Activated T-helper 1 cell treated with anti-CD3 and anti-CD28 coated beads, Interleukin-12 subunit alpha, Interleukin-12 subunit beta, Interleukin-2, Interleukin-4 antibody, amounts not matched to agents 30 ng/mL and 10 ng/mL and 1 ng/mL, durations not matched to agents 14 hours and 24 hours and 36 hours (primary cell): ENCODE data around the gene CLIP4. TPM values are rescaled to one million over a fixed set of nuclear protein-coding genes. Genes with fewer than 3 reads are reported as not detected.

Experiments
- DNase-seq: peaks from one replicate; pipeline ENCODE4 v3.0.0; 2021; ENCODE audit warnings: low spot score
- H3K27ac Mint-ChIP-seq: one replicate; pipeline ENCODE4 v1.8.0; 2021; ENCODE audit warnings: mild to moderate bottlenecking, mixed read lengths
- H3K27me3 Mint-ChIP-seq: one replicate; pipeline ENCODE4 v1.8.0; 2022; ENCODE audit warnings: mild to moderate bottlenecking, moderate library complexity, mixed read lengths; ENCODE audit not compliant: insufficient read depth
- H3K36me3 Mint-ChIP-seq: one replicate; pipeline ENCODE4 v1.8.0; 2021; ENCODE audit warnings: low read depth, mixed read lengths
- H3K4me1 Mint-ChIP-seq: one replicate; pipeline ENCODE4 v1.8.0; 2021; ENCODE audit warnings: low read depth, mixed read lengths
- H3K4me3 Mint-ChIP-seq: one replicate; pipeline ENCODE4 v1.8.0; 2021; ENCODE audit warnings: mild to moderate bottlenecking, moderate library complexity, mixed read lengths
- H3K9me3 Mint-ChIP-seq: one replicate; pipeline ENCODE4 v1.8.0; 2021; ENCODE audit warnings: mixed read lengths
- intact Hi-C: fragments of 100-400 bp; cut with micrococcal nuclease; formaldehyde crosslinking; loops from one replicate; pipeline ENCODE4 v1.15.1; 2024
- total RNA-seq: library from RNA; stranded (reverse); gene quantifications from 2 replicates; pipeline ENCODE4 v1.2.3, GENCODE V29; 2022

The CLIP4 gene
- total RNA-seq, 1 donor from 2014 or later, result 25.8 TPM

DNA sequence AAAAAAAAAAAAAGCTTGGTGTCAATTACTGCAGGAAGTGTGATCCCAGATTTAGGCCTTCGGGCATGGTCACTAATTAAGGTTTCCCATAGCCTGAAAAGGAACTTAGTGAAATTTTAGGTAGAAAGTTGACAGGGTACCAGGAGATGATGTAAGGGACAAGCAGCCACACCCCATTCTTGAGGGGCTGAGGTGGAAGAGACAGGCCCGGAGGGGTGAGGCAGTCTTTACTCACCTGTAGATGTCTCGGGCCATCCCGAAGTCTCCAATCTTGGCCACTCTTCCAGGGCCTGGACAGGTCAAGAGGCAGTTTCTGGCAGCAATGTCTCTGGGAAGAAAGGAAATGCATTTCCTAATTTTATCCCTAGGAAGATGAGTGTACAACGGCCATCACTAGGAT, 94.3 kb downstream of the CLIP4 start:
- Mint-ChIP-seq H3K4me3 (no peak overlapping the region), H3K27me3 (no peaks in the 10 kb centered on the region), H3K27ac (no peak overlapping the region), H3K9me3 (no peaks in the 10 kb centered on the region), H3K36me3 (no peaks in the 10 kb centered on the region), H3K4me1 (no peaks in the 10 kb centered on the region)
- DNase-seq, result no peak
- intact Hi-C loops, result no loop called here

DNA sequence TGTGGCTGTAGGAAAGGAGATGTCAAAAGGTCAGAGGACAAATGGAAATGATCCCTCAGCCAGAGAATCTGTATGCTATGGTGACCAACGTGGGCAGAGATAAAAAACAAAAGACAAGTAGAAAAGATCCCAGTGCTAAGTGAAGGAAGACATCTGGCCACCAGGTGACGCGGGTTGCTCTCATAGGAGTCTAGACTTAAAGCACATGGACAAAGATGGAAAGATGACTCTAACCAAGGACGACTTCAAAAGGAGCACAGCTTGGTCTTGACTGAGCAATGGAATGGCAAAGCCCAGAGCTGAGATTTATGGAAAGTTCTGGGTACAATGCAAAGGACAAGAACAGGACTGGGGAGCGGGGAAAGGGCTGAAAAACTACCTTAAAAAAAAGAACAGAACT, 96.8 kb downstream of the CLIP4 start:
- intact Hi-C loops, result no loop called here
- no peaks in the 10 kb centered on the region for H3K4me1 Mint-ChIP-seq
- no peak overlapping the region for H3K27ac Mint-ChIP-seq

DNA sequence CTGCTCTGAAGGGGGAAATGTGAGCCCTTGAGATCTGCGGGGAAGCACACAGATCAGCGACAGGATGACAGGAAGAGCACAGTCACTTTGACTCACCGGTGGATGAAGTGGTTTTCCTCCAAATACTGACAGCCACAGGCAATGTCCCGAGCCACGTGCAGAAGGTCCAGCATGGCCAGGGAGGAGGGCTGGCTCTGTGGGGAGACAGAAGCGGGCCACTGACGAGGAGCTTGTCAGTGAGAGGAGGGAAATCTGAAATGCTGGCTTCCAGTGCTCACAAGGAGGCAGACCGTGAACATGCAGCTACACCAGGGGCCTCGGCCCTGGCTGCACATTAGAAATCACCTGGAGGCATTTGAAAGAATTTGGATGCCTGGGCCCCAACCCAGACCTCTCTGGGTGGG, 98.7 kb downstream of the CLIP4 start:
- H3K9me3 Mint-ChIP-seq, result no peaks in the 10 kb centered on the region
- intact Hi-C loops, result no loop called here
- H3K27me3 Mint-ChIP-seq, result no peaks in the 10 kb centered on the region
- no peaks in the 10 kb centered on the region for H3K36me3 Mint-ChIP-seq
- DNase-seq, result no peak
- no peak overlapping the region for H3K4me3 Mint-ChIP-seq
- no peak overlapping the region for H3K27ac Mint-ChIP-seq
- no peaks in the 10 kb centered on the region for H3K4me1 Mint-ChIP-seq

More for the DNA sequence above, 96.8 kb downstream of the CLIP4 start:
- no peak for DNase-seq
- no peaks in the 10 kb centered on the region for H3K9me3 Mint-ChIP-seq
- H3K36me3 Mint-ChIP-seq, result no peaks in the 10 kb centered on the region
- H3K27me3 Mint-ChIP-seq, result no peaks in the 10 kb centered on the region
- H3K4me3 Mint-ChIP-seq, result no peak overlapping the region

DNA sequence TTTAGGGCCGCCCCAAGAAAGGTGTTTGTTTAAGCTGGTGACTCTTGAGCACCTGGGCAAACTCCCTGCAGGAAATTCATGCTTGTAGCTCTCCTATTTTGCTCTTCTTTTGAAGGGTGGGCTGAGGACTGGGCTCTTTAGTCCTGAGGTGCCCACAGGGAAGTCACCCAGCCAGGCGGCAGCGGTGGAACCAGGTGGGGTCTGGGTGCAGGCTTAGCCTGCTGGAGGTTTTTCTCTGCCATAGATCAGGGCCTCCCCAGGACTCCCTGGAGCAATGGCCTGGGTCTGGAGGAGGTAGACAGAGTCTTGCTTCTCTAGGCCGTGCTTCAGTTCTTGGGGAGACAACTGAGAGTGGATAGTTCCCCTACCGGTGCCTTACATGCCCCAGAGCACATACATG, 99.9 kb downstream of the CLIP4 start:
- H3K27me3 Mint-ChIP-seq, result no peaks in the 10 kb centered on the region
- intact Hi-C loops, result no loop called here
- H3K27ac Mint-ChIP-seq, result no peak overlapping the region
- no peaks in the 10 kb centered on the region for H3K4me1 Mint-ChIP-seq
- no peak for DNase-seq
- no peak overlapping the region for H3K4me3 Mint-ChIP-seq
- no peaks in the 10 kb centered on the region for H3K9me3 Mint-ChIP-seq
- H3K36me3 Mint-ChIP-seq, result no peaks in the 10 kb centered on the region

DNA sequence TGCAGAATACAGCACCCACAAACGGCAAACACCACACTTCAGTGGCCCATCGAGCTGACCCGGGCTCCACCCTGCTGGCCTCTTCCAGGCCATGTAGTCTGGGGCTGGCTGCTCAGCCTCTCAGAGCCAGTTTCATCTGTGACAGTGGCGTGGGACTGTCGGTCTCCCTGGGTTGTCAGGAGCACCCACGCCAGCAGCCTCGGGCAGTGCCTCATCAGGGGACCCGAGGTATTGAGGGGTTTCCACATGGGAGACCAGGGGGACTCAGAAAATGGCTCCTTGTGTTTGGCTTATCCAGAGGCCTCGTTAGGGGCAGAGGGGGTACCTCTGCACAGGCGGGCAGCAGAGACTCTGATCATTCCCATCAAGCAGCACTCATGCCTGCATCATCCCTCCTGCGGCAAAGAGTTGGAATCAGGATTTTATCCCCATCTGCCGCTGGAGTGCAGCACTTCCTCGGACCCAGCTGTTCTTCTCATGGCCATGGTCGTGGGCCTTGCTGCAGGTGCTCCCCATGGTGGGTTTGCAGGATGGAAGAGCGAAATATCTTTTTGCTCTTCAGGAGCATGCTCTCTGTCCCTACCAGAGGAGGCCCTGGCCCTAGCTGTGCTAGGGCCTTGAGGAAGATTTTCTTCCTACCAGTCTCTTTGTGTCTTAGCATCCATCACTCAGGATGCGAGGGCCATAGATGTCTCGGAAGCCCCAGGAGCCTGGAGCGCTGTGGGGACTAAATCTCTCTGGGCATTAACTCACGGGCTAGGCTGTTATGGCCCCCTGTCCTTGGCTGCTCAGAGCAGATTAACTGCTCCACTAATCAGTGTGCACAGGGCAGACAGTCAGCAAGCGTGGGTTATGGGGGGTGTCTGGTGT, 100.8 kb downstream of the CLIP4 start:
- Mint-ChIP-seq H3K4me1 (no peaks in the 10 kb centered on the region), H3K27me3 (peaks cover 1% of the 10 kb centered on the region), H3K36me3 (no peaks in the 10 kb centered on the region), H3K4me3 (no peak overlapping the region), H3K27ac (no peak overlapping the region), H3K9me3 (no peaks in the 10 kb centered on the region)
- intact Hi-C loops, result no loop called here
- no peak for DNase-seq

DNA sequence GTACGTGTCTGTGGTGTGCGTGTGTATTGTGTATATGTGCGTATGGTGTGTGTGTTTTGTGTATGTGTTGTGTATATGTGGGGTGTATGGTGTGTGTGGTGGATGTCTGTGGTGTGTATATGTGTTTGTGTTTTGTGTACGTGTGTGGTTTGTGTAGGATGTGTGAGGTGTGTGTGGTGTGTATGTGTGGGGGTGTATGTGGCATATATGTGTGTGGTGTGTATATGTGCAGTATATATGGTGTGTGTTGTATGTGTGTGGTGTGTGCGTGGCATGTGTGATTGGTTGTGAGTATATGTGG, 101.3 kb downstream of the CLIP4 start:
- H3K27ac Mint-ChIP-seq, result no peak overlapping the region
- no peaks in the 10 kb centered on the region for H3K9me3 Mint-ChIP-seq
- no peak overlapping the region for H3K4me3 Mint-ChIP-seq
- intact Hi-C loops, result no loop called here
- no peak for DNase-seq
- H3K36me3 Mint-ChIP-seq, result no peaks in the 10 kb centered on the region
- no peaks in the 10 kb centered on the region for H3K4me1 Mint-ChIP-seq
- peaks cover 1% of the 10 kb centered on the region for H3K27me3 Mint-ChIP-seq

DNA sequence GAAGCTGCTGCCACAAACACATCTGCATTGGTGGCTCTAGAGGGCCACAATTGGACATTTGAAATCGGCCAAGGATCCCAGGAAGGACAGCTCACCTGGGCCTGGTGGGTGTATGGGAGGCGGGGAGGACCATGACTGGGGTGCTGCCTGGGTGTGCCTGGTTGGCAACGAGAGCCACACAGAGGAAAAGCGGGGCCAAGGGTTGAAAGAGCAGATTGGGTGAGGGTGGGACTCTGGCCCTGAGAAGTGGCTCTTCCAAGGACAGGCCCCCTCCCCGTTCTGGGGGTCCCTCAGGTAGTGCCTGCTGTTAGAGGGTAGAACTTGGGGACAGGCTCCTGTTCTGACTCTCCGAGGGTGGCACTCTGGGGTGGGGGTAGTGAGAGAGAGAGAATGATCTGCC, 102.9 kb downstream of the CLIP4 start:
- DNase-seq, result no peak
- Mint-ChIP-seq H3K36me3 (no peaks in the 10 kb centered on the region), H3K27me3 (peaks cover 1% of the 10 kb centered on the region), H3K4me1 (no peaks in the 10 kb centered on the region), H3K9me3 (no peaks in the 10 kb centered on the region), H3K4me3 (no peak overlapping the region), H3K27ac (no peak overlapping the region)
- intact Hi-C loops, result no loop called here

DNA sequence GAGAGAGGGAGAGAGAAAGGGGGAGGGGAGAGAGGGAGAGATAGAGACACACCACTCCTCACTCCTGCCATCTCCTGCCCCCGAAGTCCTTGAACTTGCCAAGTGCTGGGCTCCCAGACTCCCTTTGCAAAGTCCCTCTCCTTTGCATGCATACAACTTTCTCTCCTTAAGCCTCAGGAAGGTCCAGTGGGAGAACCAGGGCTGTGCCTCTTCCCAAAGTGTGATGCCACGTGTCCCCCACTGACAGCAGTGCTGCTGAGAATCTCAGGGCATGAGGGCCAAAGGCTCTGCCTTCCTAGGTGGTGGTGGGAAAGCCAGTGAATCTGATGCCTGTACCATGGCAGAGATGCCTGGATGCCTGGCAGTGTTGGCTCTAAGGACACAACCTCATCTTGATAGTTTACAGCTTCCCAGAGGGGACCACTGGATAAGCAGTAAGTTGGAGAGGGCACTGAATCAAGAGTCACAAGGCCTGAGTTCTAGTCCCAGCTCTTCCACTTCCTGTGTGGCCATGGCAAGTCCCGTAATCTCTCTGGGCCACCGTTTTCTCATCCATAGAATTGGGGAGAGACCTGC, 103.4 kb downstream of the CLIP4 start:
- H3K9me3 Mint-ChIP-seq, result no peaks in the 10 kb centered on the region
- no peaks in the 10 kb centered on the region for H3K4me1 Mint-ChIP-seq
- no peak overlapping the region for H3K27ac Mint-ChIP-seq
- no peaks in the 10 kb centered on the region for H3K36me3 Mint-ChIP-seq
- H3K4me3 Mint-ChIP-seq, result no peak overlapping the region
- peaks cover 1% of the 10 kb centered on the region for H3K27me3 Mint-ChIP-seq
- intact Hi-C loops, result no loop called here
- no peak for DNase-seq

DNA sequence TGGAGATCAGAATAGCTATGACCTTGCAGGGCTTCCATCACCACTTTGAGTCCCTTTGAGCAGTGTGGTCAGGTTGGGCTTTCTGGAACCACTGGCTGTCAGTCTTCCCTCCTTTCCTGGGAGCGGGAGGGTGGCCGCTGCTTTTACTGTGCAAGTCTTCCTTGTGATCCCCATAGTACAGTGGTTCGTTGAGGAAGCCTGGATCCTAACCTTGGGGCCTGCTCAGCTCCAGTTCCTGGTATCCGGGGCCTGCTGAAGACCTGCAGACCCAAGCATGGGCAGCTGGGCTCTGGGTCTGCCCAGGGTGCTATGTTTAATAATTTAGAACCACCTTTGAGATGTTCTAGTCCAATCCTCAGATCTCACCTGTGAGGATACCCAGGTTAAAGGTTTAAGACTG, 104.2 kb downstream of the CLIP4 start:
- H3K27me3 Mint-ChIP-seq, result peaks cover 1% of the 10 kb centered on the region
- no peaks in the 10 kb centered on the region for H3K4me1 Mint-ChIP-seq
- no peaks in the 10 kb centered on the region for H3K36me3 Mint-ChIP-seq
- intact Hi-C loops, result no loop called here
- no peak overlapping the region for H3K4me3 Mint-ChIP-seq
- H3K9me3 Mint-ChIP-seq, result no peaks in the 10 kb centered on the region
- H3K27ac Mint-ChIP-seq, result no peak overlapping the region
- no peak for DNase-seq

DNA sequence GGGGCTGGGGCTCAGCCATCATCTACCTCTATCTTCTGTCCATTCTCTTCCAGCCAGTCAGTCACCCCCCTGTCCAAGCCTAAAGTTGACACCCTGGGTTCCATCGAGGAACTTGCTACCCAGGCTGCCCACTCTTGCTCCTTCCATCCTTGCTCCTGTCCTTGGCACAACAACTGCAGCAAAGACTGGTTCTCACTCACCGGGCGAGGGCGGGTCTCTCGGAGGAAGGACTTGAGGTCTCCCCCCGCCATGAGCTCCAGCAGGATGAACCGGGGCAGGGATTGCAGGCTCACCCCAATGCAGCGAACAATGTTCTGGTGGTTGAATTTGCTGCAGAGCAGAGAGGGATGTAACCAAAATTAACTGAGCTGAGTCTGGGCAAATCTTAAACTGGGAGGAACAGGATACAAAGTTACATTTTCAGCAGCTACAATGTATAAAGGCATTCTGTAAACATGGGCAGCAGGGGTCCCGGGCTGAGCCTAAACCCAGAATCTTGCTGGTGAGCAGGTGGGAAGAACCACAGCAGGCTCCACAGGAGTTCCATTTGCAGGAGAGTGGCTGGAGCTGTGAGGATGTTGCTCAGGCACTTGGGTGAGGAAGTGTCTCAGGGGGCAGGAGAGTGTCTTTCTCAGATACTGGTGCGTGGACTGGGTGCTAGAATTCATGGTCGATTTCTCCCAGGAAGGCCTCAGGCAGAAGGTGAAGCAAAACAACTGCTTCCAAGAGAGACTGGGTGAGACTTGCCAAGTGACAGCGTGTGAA, 105.5 kb downstream of the CLIP4 start:
- Mint-ChIP-seq H3K36me3 (no peaks in the 10 kb centered on the region), H3K27ac (no peak overlapping the region), H3K4me3 (no peak overlapping the region), H3K27me3 (peaks cover 1% of the 10 kb centered on the region), H3K9me3 (no peaks in the 10 kb centered on the region), H3K4me1 (no peaks in the 10 kb centered on the region)
- intact Hi-C loops, result no loop called here
- no peak for DNase-seq

DNA sequence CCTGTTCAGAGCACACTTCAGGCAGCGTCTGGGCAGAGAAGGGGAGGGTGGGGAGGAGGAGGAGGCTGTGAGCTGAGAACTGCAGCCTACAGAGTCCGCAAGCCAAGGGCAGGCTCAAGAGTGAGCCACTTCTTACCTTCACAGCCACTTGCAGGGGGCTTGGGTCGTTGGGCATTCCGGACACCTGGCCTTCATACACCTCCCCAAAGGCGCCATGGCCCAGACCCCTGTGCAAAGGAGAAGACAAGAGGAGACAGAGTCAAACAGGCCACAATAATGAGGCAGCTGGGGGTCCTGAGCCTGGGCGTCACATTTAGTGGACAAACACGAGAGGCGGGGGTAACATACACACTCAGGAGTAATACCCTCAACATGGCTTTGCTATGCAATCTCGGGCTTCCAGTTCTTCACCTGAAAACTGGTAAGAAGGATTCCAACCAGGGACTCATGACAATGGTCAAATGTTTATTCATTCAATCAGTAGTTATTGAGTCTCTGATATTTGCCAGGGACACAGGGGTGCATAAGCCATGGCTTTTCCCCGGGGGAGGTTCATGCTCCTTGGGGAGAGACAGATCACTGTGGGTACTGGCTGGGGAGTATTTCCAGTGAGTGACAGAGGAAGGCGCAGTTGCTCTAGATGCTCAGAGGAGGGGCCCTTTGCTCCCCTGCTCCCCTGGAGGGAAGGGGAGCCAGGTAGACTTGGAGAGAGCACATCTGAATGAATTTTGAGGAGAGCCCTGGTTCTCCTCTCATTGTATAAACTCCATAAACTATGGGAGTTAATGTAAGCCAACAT, 107.4 kb downstream of the CLIP4 start:
- H3K27ac Mint-ChIP-seq, result no peak overlapping the region
- no peaks in the 10 kb centered on the region for H3K4me1 Mint-ChIP-seq
- DNase-seq, result no peak
- no peak overlapping the region for H3K4me3 Mint-ChIP-seq
- no peaks in the 10 kb centered on the region for H3K36me3 Mint-ChIP-seq
- H3K9me3 Mint-ChIP-seq, result no peaks in the 10 kb centered on the region
- intact Hi-C loops, result no loop called here
- peaks cover 11% of the 10 kb centered on the region for H3K27me3 Mint-ChIP-seq

DNA sequence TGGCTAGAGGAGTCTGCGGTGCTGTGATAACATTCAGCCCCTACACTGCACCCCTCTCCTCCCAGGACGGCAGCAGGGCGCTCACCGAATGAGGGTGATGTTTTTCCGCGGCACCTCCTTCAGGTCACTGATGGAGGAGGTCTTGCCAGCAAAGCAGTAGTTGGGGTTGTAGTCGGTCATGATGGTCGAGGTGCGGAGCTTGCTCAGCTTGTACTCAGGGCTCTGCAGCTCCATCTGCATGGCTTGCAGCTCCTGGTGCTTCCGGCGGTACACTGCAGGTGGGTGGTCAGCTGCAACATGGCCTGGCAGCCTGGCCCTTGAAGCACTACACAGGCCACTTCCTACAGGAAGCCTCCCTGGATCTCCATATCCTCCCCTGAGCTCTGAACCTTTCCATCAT, 108.0 kb downstream of the CLIP4 start:
- Mint-ChIP-seq H3K27me3 (peaks cover 11% of the 10 kb centered on the region), H3K36me3 (no peaks in the 10 kb centered on the region), H3K4me1 (no peaks in the 10 kb centered on the region), H3K4me3 (no peak overlapping the region), H3K9me3 (no peaks in the 10 kb centered on the region), H3K27ac (no peak overlapping the region)
- intact Hi-C loops, result no loop called here
- no peak for DNase-seq
